Measurements from ENCODE around the gene SNORC. TPM values are rescaled to one million over a fixed set of nuclear protein-coding genes. Genes with fewer than 3 reads are reported as not detected.
A peak's percentile ranks its signal among the peaks of the same experiment; 100 is the strongest.

SNORC gene
- total and polyA plus RNA-seq, 12 donors: 0.35 to 12.5 (median 2.1) TPM; not detected in 1

GRCh38 chr2:232898592-232899543, 28.8 kb downstream of the SNORC start:
- 70 to 79% (median 72%) methylated on average over 18 of the region's 18 CpGs for WGBS, 4 donors
- Histone ChIP-seq H3K27ac (peak overlapping the region in 1 of 5 donors; percentile 10), H3K27me3 (no peaks in the 10 kb centered on the region), H3K4me3 (no peak overlapping the region), H3K36me3 (replicated peaks in 1 of 2) (no peaks in the 10 kb centered on the region), H3K4me1 (replicated peaks in 1 of 2) (peaks cover 13 to 16% of the 10 kb centered on the region in 2 donors), H3K9me3 (replicated peaks in 1 of 3) (no peaks in the 10 kb centered on the region)
- no peak for TF ChIP-seq POLR2A (IDR thresholded peaks at IDR 0.05)
- TF ChIP-seq, protein P1, sequence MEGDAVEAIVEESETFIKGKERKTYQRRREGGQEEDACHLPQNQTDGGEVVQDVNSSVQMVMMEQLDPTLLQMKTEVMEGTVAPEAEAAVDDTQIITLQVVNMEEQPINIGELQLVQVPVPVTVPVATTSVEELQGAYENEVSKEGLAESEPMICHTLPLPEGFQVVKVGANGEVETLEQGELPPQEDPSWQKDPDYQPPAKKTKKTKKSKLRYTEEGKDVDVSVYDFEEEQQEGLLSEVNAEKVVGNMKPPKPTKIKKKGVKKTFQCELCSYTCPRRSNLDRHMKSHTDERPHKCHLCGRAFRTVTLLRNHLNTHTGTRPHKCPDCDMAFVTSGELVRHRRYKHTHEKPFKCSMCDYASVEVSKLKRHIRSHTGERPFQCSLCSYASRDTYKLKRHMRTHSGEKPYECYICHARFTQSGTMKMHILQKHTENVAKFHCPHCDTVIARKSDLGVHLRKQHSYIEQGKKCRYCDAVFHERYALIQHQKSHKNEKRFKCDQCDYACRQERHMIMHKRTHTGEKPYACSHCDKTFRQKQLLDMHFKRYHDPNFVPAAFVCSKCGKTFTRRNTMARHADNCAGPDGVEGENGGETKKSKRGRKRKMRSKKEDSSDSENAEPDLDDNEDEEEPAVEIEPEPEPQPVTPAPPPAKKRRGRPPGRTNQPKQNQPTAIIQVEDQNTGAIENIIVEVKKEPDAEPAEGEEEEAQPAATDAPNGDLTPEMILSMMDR (IDR thresholded peaks at IDR 0.05): no peak
- DNase-seq: peak in 5 of 7 donors; percentile 38 to 72 (median 57)
- intact Hi-C loops (cut with DNase I): no loop called here

GRCh38 chr2:232900811-232901735, 31.0 kb downstream of the SNORC start:
- TF ChIP-seq, protein P1 (IDR thresholded peaks at IDR 0.05): no peak
- peak in 1 of 2 donors; percentile 27 for TF ChIP-seq POLR2A (IDR thresholded peaks at IDR 0.05)
- intact Hi-C loops (cut with DNase I): no loop called here
- WGBS, 4 donors: 27 to 34% (median 34%) methylated on average over 37 to 43 of the region's 43 CpGs
- Histone ChIP-seq H3K36me3 (replicated peaks in 1 of 2) (no peaks in the 10 kb centered on the region), H3K4me3 (peak overlapping the region in 1 of 4 donors; percentile 42), H3K27ac (peak overlapping the region; percentile 67 to 97 (median 87)), H3K27me3 (no peaks in the 10 kb centered on the region), H3K9me3 (replicated peaks in 1 of 3) (no peaks in the 10 kb centered on the region), H3K4me1 (replicated peaks in 1 of 2) (peaks cover 13 to 16% of the 10 kb centered on the region in 2 donors)
- peak; percentile 46 to 86 (median 78) for DNase-seq

GRCh38 chr2:232901736-232902578, 31.9 kb downstream of the SNORC start:
- H3K9me3 ChIP-seq (replicated peaks in 1 of 3): no peaks in the 10 kb centered on the region
- peak overlapping the region in 1 of 4 donors; percentile 42 for H3K4me3 ChIP-seq
- H3K27ac ChIP-seq: peak overlapping the region; percentile 67 to 97 (median 87)
- WGBS, 4 donors: 45 to 53% (median 46%) methylated on average over 13 to 28 of the region's 28 CpGs
- peak in 1 of 2 donors; percentile 82 for TF ChIP-seq POLR2A (IDR thresholded peaks at IDR 0.05)
- TF ChIP-seq, protein P1 (IDR thresholded peaks at IDR 0.05): no peak
- no peaks in the 10 kb centered on the region for H3K36me3 ChIP-seq (replicated peaks in 1 of 2)
- DNase-seq: peak; percentile 73 to 94 (median 91)
- H3K27me3 ChIP-seq: no peaks in the 10 kb centered on the region
- intact Hi-C loops (cut with DNase I): no loop called here
- H3K4me1 ChIP-seq (replicated peaks in 1 of 2): peaks cover 13 to 16% of the 10 kb centered on the region in 2 donors

Data from adrenal gland (tissue), 12 donors.